Testis (tissue), 2 donors: ENCODE results near the gene ITGB8.

ENCODE experiments used
- CTCF ChIP-seq, 3 experiments: fragments of 450-650 bp in 2 of 3; fragments of 200-600 bp in 1 of 3; sonication (generic) in 1 of 3; IDR thresholded peaks; one replicate each; pipeline ENCODE4 v1.5.1; 2016 to 2019; ENCODE audit warnings: antibody characterized with exemption in 3 of 3, mild to moderate bottlenecking in 2 of 3, moderate library complexity in 1 of 3
- POLR2A ChIP-seq: fragments of 450-650 bp; IDR thresholded peaks from one replicate; pipeline ENCODE4 v1.6.1; 2017; ENCODE audit warnings: antibody characterized with exemption, mild to moderate bottlenecking, moderate library complexity

GRCh38 chr7:20306180-20306946 lies 24.3 kb upstream of the ITGB8 start:
- TF ChIP-seq CTCF (IDR thresholded peaks at IDR 0.05) (no peak), POLR2A (no peak)
